ENCODE results near the gene MREG.
A peak's percentile ranks its signal among the peaks of the same experiment; 100 is the strongest.

MREG gene, protein sequence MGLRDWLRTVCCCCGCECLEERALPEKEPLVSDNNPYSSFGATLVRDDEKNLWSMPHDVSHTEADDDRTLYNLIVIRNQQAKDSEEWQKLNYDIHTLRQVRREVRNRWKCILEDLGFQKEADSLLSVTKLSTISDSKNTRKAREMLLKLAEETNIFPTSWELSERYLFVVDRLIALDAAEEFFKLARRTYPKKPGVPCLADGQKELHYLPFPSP

DNA sequence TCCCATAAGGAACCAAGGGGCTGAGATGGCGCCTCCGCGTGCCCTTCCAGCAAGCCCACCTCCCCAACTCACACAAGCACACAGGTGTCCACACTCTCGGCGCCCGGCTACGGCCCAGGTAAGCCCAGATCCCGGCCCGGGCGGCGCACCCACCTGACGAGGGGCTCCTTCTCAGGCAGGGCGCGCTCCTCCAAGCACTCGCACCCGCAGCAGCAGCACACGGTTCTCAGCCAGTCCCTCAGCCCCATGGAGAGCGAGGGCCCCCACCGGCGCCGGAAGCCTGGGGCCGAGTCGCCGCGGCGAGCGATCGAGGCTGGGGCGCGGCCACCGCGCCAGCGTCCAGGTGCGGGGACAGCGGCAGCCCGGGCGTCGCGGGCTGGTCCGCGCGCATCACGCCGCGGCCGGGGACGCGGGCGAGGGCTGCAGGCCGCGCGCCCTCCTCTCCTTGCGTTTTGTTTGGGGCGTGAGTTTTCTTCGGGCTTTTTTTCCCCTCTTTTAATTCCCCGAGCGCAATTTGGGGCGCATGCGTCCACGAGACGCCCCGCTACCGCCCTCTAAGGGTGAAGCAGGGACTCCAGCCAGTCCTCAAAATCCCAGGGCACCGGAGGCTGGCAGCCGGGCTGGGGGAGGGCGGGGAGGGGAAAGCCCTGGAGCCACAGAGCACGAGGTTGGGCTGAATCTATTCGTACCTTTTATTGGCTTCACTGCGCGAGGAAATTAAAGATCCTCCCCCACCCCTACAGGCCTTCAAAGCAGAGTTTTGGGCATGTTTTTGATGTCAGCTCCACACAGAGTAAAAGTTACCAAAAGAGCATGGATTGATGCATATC lies at the start of gene MREG:
Gene MREG (minus strand): TSS at position 472 of the 830 bp plus-strand sequence. CDS start 224 bp downstream, at position 248.
- peak; percentile 62 for DNase-seq (ENCODE audit: low read depth)

DNA sequence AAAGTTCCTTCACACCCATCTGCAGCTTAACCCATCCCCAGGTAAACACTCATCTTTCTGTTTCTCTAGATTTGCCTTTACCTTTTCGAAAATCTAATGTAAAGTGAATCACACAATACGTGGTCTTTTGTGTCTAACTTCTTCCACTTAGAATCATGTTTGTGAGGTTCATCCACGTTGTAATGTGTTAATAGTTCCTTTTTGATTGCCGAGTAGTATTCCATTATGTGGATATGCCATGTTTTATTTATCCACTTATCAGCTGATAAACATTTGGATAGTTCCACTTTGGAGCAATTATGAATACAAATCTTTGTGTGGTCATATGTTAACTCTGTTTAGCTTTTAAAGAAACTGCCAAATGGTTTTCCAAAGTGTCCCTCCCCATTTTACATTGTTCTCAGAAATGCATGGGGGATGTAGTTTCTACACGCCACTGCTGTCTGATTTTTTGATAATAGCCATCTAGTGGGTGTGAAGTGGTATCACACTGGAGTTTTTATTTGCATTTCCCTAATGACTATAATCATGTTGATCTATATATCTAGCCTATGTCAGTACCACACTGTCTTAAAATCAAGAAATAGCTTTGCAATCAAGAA lies 46.0 kb upstream of the MREG start:
- DNase-seq (ENCODE audit: low read depth), result no peak

DNA sequence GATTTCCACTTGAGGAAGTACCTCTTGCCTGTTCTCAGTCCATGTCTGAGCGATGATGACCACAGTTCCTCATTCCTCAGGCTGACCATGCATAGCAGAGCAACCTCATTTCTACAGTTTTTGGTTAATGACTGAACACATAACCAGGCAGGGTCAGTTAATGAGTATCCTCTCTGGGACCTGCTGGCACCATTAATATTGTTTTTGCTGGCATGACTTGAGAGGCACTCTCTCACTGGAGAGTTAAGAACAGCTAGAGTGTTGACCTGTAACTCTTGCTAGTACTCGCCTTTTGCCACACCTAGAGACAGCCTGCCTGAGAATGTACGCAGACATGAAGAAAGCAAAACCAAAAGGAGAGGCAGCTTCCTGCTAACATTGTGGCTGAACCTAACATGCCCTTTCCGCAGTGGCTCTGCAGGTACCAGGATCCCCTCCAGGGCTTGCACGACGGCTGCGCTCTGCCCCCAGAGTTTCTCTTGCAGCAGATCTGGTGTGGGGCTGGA lies 44.4 kb upstream of the MREG start:
- peak; percentile 71 for DNase-seq (ENCODE audit: low read depth)

DNA sequence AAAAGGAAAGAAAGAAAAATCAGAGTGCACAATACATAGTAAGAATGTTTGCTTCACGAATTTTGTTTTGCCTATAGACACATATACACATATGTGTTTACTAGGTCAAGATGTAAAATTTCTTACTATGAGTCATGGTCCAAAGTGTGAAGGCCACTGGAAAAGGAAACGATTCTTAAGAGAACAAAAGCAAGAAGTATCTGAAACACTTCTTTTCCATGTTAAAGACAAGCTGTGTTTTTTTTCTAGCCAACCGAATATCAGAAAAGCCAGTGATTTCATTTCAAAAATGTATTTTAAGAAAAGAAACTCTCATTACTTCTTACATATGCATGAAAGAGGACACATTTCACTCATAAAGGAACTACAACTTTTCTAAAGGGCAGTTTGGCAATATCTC lies 43.4 kb upstream of the MREG start:
- DNase-seq (ENCODE audit: low read depth), result no peak

DNA sequence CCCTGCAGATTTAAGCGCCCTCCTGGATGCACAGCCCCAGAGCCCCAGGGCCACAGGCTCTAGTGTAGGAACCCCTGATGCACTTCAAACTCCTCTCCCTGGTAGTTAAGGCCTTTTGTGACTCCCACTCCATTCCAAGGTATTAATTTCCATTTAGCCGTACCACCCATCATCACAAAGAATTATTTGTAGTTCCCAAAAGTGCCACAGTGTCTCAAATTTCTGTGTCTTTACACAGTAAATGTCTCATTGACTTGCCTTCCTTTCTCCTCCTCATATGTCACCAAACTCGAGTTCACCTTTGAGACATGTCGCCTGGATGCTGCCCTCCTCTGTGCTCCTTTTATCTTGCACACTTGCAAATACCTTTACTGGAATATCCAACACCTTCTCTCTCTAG lies 42.3 kb upstream of the MREG start:
- DNase-seq (ENCODE audit: low read depth), result no peak

DNA sequence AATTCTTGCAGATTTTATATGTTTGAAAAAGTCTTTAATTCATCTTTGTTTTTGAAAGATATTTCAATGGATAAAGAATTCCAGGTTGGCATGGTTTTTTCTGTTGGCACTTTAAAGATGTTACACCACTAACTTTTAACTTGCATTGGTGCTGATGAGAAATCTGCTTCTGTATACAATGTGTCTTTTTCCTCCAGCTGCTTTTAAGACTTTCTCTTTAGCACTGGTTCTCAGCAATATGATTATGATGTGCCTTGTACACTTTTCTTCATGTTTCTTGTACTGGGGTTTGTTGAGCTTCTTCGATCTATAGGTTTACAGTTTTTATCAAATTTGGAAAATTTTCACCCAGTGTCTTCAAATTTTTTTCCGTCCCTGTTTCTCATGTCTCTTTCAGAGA lies 39.1 kb upstream of the MREG start:
- DNase-seq (ENCODE audit: low read depth), result no peak

DNA sequence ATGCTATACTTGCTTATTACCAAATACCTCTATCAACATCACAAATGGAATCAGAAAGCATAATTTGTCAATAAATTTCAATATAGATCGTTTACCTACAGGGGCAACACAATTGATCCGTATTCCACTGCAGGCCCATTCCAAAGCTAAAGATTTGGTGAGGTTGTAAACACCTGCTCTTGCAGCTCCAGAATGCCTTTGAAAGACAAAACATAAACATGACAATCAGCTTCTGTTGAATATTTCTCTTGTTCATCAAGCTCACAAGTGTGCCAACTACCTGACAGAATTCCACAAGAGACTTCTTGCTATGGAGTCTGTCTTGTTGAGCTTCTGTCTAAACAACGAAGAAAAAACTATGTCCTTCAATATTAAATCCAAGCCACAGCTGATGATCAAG lies 38.0 kb upstream of the MREG start:
- DNase-seq (ENCODE audit: low read depth), result no peak

DNA sequence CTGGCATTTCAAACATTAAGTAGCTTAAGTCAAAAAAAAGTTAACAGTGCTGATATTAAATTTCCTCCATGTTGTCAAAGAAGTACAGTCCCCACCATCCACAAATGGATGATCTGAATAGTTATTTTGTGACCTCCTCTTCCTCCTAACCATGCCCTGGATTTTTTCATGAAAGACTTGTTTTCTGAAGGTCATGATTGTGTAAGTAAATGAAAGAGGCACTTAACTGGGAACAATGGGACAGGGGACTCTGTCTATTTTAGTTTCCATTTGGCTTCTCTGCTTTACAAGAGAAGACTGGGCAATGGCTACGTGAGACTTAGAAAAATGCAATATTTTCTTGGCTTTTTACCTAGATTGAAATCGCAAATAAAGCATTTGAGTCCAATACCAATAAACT lies 36.1 kb upstream of the MREG start:
- DNase-seq (ENCODE audit: low read depth), result no peak

DNA sequence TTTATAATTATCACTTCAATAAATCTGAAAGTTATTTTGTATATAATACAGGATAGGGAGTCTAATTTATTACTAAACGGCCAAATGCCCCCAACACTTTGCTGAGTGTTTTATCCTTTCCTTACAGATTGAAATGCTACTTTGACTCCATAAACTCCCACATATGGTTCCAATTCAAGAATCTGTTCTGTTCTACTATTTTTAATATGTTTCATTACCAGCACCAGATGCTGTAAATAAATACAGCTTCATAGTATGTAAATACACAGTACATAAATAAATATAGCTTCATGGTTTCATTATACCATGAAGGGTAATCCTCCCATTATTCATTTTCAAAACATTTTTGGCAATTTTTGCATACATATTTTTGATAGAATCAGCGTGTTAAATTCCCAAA lies 34.0 kb upstream of the MREG start:
- no peak for DNase-seq (ENCODE audit: low read depth)

DNA sequence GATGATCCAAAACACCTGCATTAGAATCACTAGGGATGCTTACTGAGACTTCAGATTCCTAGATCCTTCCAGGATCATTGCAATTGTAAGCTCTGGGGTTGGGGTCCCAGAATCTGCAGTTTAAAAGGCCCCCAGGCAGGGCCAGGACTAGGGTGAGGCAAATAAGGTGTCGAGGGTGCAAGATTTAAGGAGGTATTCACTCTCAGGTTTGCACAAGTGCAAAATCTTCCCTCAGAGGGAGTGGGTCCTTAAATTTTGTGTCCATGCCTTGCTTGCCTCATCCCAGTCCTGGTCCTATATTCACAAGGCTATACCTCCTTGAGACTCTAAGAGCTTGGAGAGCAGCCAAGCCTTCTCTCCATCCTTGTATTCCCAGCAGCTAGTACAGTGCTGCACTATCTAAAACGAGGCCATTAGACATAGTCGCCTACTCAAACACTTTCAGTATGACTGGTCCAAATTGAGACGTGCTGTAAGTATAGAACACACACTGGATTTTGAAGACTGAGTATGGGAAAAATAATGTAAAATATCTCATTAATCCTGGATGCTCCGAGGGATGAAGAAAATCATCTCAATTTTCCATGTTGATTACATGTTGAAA lies 31.6 kb upstream of the MREG start:
- DNase-seq (ENCODE audit: low read depth), result no peak

DNA sequence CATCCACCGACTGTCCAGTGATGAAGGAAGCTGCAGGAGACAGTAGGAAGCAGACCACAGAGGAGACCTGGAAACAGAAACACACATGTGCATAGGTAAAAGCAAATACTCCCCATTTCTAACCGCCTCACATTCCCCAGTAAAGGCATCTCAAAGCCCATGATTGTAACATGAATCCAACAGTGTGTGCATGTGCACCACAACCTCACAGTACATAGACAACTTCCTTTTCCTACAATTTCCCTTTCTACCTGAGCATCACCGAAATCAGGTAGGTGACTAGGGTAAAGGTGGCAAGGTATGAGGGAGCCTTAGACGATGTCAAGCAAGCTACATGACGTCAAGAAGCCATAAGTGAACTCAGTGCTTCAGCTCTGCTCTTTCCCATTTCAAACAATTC lies 30.6 kb upstream of the MREG start:
- no peak for DNase-seq (ENCODE audit: low read depth)

DNA sequence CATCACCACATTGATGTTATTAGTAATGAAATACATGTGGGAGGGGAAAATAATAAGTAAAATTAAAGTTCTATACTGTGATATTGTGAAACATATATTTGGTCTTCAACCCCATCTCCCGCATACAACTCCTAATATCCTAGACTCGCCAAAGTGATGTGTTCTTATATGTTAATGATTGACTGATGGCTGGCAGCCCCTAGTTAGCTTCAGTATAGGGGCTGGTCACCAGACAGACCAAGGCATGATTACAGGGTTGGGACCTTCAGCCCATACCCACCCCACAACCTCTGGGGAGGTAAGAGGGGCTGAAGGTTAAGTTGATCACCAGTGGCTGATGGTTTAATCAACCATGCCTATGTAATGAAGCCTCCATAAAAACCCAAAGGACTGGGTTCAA lies 28.1 kb upstream of the MREG start:
- DNase-seq (ENCODE audit: low read depth), result no peak

DNA sequence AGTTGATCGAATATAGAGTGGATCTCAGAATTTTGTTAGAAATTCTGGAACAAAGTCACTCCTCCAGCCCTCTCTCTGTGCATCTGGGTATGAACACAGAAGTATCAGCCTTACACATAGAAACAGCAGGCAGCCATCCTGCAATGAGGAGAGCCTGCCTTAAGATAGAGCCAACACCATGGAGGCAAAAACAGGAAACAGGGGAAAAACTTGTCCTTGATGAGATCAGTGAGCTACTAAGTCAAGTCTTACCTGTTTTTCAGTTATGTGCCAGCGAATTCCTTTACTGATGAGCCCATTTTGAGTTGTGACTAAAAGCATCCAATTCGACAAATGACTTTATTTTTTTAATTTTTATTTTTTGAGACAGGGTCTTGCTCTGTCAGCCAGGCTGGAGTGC lies 26.6 kb upstream of the MREG start:
- no peak for DNase-seq (ENCODE audit: low read depth)

DNA sequence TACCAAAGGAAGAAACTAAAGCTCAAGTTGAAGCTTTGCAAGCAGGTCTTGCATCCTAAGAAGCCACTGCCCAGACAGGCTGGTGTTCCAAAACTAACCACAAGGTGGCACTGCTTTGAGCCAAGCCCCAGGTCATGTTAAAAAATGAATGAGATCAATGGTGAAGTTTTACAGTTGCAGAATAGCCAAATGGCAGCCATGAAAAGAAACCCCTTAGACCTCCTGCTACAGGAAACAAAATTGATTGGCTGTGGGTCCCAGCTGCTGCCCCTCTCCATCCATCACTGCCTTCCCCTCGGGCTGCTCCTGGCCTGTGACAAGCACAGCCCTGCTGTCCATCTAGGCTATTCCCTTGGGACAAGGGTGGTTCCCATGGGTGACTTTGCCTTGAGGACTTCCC lies 20.7 kb upstream of the MREG start:
- DNase-seq (ENCODE audit: low read depth), result peak; percentile 83

DNA sequence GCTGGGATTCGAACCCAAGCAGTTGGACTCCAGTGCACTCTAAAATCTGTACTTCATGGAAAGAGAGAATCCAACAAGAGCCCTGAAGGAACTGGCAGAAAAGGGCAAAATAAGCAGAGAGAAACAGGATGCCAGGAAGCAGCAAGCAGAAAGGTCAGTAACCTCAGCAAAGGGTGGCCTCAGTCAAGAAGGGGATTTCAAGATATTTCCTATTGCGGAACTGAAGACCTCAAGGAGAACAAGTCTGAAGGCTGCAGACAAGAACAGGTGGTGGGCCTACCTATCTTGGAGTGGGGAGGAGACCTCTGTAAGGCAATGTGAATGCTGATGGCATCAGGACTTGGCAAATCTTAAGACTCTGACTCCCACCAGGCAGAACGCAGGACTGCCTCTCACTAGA lies 20.1 kb upstream of the MREG start:
- DNase-seq (ENCODE audit: low read depth), result no peak

DNA sequence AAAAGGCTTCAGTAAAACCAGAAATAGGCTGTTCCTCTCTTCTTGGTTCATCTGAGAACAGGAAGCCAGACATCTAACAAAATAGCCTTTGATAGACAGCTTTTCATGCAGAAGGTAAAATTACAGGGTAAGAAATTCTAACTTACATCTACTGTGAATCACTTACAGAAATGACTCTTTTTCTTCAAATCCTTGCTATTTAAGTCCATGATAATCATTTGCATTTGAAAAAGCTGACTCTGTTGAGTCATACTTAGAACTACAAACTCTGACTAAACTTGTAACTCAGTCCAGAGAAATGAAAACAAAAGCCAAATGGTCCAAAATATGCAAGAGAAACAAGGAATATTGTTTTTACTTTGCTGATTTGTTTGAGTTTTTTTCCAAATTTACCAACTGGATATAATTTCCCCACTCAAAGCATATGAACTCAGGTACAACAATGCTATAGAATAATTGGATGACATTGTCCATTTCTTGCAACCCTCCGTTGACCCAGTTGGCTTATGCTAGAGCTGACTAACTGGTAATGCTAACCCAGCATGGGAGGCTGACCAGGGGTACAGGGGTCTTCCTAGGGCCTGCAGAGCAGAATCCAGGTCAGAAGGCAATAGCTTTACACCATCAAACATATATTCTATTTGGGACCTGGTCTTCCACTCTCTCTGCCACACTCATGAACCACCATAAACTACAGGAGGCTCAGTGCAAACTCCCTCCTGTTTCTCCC lies 18.8 kb upstream of the MREG start:
- DNase-seq (ENCODE audit: low read depth), result peak; percentile 86

DNA sequence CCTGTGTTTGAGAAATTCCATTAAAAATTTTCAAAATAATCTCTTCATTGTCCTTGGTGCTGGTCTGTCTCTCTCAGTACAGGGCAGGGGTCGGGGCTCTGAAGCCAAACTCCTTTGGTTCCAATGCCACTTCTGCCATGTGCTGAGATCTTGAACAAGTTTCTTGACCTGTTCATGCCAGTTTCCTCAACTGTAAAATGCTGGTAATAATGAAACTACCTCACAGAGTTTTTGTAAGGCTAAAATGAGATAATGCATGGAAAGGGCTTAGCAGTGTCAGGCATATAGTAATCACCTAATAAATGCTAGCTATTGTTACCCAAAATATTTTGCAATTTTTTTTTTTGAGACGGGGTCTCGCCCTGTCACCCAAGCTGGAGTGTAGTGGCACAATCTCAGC lies 16.9 kb upstream of the MREG start:
- DNase-seq (ENCODE audit: low read depth), result no peak

DNA sequence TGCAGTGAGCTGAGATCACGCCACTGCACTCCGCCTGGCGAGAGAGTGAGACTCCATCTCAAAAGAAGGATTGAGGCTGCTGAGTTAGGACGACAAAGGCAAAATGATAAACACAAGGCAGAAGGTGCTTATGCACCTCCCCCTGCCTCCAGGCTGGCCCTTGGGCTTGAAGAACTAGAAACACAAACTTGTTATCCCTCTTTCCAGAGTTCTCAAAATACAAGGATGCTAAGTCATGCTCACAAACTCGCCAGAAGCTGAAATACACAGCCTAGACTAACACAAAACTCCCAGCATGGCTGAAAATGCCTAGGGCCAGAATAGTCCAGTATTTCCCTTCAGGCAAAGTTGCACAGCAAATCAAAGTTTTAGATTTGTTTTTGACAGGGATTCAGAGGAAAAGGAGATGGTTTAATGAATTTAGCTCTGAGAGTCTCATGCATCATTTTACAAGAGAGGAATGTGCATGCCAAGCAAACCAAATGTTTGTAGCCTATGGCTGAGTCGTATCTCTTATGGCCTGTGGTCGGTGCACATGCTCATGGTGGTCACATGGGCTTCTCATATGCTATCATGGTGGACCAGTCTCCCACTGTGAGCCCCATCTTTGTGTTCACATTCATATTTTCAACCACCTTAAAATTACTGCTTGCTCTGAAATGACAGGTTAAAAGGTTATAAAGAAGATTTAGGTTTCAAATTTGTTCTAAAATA lies 16.2 kb upstream of the MREG start:
- DNase-seq (ENCODE audit: low read depth), result peak; percentile 36

DNA sequence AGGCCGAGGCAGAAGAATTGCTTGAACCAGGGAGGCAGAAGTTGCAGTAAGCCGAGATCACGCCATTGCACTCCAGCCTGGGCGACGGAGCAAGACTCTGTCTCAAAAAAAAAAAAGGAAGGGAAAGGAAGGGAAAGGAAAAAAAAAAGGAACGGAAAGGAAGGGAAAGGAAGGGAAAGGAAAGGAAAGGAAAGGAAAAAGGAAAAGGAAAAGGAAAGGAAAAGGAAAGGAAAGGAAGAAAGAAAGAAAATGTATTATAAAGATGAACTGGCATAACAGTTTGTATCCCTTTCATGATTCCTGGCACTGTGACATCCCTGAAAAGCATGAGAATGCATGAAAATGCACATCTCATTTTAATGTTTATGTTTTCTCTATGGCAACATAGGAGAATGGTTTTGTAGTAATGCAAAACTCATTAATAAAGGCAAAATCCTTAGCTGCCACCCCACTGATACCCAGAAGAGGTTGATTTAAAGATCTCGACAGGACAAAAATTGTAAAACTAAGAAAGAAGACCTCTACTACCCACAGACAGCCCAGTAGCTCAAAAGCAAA lies 11.5 kb upstream of the MREG start:
- no peak for DNase-seq (ENCODE audit: low read depth)

DNA sequence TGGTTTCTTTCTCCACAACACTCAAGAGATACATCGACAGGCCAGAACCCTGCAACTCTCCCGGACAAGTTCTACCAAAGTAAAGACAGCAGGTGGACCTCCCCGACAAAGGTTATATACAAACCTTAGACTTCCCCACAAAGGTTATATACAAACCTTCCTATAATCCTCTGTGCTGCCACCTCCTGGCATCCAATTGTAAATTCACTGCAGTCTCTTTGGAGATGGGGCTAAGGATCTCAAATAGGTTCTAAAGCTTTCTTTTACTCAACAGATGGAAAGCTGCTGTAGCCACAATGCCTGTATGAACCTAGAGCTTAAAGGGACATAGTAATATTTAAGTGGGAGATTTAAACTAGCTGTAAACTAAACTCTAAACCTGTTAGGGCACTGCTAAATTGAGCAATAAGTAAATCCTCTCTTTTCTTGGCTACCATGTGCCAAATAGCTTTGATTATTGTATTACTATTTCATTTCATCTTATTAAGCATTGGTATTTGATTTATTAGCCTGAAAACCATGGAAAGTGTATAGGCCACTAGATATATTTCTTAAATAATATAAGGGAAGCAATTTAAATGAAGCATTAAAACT lies 9.8 kb upstream of the MREG start:
- DNase-seq (ENCODE audit: low read depth), result peak; percentile 56

All from iris pigment epithelial cell (primary cell).